SIG-M5 (cell line): Measurements from ENCODE around the gene CCDC201.
"Not testable (repeated sequence)": the region's sequence is repeated elsewhere in the genome, so short reads cannot be mapped to it uniquely, and the experiment has no call there.

Experiments used
- DNase-seq: peaks from one replicate; lab custom pipeline; 2025; lab: John Stamatoyannopoulos, UW

CCDC201 gene

DNA sequence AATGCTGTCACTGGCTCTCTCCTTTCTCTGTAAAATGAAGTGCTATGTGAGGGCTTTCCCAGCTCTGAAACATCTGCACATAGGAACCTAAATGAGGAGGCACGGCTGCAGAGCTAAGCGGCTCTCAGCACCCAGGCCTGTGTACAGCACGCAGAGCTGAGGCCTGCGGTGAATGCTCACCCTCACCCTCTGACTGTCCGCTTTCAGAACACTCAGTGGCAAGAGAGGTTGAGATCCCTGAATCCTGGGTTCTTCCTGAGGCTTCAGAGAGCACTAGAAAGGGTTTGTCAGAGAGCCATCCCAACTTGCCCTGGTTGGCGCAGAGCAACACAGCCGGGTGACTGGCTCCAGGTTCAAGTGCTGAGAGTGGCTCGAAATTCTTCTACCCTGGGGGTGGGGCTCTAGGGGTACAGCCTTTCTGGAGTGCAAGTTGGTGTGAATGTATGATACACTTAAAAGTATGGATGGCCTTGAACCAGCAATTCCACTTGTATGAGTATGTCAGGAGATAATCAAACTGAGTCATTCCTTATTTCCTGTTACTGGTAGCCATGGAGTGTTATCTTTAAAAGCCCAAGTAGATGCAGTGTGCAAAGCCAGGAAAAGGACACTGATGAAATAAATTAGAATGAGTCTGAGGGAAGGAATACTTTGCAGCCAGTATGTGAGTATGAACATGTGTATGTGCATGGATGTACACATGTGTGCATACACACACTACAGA, 1.7 kb upstream of the CCDC201 start:
- DNase-seq = no peak

DNA sequence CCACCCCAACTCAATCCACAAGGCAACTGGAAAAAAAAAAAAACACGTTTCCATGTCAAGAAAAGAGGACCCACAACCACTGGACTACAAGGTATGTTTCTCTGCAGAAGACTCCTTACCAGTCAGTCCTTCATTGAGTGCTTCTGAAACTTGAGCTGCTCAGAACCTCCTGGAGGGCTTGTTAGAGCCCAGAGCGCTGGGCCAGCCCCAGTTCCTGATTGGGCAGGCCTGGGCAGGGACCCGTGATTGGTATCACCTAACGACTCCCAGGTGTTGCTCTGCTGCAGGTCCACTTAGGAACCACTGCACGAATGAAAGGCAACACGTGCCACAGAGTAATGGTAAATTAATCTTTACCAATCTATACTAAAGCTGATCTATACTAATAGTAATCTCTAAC, 473 bp upstream of the CCDC201 start:
- DNase-seq = no peak

DNA sequence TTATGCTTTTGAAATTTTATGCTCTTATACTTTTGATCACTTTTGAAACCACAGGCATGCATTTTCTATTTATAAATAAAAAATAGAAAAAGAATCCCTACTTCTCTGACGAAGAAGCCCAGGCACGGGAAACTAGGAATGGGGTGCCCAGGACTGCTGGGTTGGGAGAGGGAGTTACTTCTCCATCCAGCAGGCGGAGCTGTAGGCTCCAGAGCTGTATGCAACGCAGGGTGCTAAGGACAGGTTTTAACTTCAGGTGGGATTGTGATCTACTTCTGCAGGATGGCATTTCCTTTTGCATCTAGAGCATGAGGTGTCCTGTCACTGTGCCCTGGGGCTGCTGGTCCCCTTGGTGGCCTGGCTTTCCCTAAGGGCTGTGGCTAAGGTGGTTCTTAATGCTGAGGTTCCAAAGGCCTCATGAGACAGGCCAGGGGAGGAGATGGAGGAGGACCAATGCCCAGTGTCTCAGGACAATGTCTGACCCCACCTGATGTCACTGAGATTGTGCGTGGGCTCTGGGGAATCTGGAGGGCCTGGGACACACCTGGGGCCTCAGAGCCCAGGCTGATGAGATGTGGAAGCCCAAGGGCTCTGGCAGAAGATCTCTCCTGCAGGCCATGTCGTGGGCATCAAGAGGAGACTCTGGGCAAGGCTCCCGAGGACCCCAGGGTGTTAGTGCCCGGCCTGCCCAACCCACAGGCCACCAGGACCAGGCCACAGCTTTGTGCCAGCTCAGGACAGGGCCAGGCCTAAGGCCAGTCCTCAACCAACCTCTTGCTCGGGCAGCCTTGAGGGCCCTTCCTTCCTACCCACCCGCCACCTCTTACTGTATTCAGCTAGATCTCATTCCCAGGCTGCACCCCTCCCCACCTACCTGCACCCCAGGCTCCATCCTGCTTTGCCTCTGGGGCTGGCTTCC, 507 bp downstream of the CCDC201 start:
- DNase-seq = no peak

DNA sequence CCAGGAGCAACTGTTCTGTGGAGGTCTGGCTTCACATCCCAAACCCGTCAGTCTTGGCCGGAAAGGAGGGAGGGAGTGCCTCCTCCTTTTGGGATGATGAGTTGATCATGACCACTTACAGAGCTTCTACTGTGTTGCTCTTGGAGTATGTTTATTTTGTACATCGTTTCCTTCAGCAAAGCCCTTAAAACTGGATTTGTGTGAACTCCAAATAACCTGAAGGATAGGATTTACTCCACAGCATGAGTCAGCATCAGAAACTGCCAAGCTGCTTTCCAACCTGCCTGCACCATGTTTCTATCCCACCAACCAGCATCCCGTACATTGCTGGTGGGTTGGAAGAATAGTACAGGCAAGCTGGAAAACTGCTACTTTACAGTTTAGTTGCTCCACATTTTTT, 3.5 kb downstream of the CCDC201 start:
- no peak for DNase-seq

DNA sequence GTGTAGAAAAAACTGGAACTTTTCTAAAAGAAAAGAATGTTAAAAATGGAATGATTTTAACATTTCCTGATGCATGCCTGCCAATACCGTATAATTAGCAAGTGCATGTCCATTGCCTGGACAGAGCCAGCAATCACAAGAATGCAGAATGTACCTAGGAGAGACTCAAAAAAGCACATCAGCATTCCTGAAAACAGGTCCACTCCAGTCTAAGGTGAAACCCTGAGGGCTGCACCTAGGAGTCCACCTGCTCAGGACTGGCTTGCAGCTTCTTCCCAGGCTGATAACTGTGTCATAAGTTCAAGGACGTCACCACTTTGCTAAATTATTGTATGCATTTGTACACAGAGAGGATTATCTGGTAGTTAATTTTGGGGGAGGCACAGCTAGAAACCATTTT, 5.4 kb downstream of the CCDC201 start:
- no peak for DNase-seq

DNA sequence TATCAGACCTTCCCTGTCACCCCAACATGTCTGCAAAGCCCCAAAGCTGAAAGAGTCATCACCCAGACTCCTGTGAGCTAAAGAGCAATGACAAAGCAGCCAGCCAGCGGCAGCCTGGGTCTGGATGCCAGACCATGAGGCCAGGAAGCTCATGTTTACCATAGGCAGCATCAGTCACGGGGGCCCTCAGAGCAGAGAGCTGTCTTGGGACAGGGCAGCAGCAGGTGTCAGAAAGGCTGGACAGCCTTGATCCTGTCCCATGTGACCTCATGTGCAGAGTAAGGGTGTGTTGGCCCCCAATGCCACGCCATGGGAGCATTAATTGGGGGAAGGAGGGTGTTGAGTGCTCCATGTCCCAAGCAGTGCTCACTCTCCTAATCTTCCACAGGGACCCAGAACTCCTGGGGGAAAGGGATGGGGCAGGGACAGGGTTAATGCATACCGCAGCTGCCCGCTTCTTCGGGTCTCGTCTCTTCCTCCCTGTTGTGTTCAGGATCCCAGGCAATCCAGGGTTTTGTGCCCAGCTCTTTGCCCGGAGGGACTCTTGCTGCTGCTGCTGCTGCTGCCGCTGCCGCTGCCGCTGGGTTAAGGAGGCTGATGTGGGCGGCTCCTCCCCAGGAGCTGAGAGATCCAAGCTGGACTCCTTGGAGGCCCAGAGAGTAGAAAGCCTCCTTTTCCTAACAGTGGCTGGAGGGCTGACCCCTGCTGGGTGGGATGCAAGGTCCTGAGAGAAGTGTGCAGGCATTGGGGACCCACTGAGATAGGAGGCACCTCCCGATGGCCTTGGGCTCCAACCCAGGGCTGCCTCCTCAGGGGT, 7.1 kb downstream of the CCDC201 start:
- DNase-seq = no peak

DNA sequence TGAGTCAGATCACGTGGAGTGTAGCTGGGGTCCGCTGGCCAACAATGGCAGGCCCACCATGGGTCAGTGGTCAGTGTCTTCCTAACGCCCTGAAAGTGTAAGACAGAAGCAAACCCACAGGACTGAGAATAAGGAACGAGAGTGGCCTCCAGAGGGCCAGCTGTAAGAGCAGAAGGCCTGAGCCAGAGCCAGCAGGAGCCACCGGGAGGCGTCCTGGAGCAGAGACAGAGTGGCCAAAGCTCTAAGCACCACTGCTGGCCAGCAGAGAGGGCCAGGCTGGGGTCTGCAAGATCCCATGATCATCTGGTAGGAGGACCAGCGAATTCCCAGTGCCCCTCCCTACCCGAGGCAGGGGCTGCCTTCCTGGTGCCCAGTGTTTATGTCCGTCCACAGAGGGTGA, 9.2 kb downstream of the CCDC201 start:
- no peak for DNase-seq

DNA sequence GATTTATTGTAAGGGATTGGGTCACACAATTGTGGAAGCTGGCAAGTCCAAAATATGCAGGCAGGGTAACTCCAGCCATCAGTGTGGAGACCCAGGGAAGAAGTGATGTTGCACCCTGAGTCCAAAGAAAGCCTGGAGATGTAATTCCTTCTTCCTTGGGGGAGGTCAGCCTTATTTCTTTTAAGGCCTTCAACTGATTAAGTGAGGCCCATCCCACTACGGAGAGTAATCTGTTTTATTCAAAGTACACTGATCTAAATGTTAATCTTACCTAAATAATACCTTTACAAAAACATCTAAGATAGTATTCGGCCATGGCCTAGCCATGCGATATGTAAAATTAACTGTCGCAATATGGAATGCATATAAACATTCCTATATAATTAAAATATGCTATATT, 16.0 kb downstream of the CCDC201 start:
- not testable (repeated sequence) for DNase-seq

DNA sequence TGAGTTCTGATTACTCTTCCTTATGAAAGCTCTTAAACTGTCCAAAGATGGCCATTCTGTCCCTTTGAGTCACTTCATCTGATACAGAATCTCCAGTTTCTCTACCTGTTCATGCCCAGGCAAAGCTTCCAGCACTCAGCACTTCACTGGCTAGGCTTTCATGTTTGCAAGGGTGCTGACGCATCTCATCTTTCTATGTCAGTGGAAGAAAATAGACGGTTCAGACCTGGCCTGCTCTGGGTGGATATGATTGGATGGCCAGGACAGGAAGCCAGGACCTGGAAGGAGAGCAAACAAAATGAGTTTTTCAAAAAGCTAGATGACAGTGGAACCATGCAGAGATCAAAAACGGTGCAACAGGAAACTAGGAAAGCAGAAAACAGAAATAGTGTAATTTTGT, 17.2 kb downstream of the CCDC201 start:
- DNase-seq = not testable (repeated sequence)

DNA sequence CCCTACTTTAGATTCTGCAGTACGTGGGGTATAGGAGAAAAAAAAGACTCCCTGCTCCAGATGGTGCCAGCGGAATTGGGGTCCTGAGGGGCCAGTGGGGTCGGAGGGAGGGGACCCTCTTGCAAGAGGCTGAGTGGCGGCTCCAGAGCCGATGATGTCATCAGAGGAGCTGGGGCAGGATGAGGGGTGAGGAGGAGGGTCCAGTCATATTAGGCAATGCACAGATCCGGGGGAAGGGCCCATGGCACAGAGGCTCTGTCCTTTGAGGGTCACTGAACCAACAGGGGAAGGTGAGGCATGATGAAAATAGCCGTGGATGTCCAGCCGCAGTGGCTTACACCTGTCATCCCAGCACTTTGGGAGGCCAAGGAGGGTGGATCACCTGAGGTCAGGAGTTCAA, 19.4 kb downstream of the CCDC201 start:
- DNase-seq = not testable (repeated sequence)

DNA sequence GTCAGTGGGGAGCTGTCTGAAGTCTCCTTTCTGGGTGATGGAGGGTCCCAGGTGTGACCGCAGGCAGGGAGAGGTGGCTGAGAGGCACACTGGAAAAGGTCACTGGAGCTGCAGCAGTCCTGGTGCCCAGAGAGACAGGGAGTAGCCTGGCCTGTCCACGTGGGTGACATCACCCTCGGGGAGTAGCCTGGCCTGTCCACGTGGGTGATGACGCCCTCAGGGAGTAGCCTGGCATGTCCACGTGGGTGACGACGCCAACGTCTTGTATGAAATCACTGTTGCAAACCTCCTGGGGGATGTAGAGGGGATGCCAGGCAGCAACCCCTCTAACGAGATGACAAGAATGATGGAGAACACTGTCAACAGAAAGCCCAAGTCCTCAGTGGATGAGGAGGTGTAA, 19.9 kb downstream of the CCDC201 start:
- not testable (repeated sequence) for DNase-seq

DNA sequence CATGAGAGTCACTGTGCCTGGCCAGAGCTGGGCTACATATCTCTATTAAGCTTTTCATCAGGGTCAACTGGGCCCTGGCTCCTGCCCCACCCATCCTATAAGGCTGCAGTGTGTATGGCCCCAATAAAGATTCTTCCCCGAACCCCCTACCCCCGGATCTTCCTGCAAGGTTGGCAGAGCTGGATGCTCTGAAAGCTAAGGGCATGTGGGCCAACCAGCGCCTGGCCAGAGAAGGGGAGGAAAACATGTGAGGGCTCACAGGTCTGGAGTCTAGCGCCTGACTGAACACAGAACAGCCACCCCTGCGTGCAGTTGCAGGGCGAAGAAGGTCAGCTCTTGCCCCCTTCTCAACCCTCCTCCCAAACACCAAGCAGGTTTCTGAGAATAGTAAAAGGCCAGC, 24.1 kb downstream of the CCDC201 start:
- not testable (repeated sequence) for DNase-seq

DNA sequence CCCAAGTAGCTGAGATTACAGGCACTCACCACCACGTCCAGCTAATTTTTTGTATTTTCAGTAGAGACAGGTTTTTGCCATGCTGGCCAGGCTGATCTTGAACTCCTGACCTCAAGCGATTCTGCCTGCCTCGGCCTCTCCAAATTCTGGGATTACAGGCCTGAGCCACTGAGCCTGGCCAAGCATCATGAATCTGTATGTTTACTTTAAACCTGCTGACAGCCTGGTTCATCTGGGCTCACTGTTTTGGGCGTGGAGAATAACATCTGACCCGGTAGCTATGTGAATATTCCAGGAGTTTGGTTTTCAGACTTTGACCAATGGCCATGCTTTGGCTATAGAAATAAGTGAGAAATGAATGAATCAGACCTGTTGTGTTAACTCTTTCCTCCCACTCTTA, 26.3 kb downstream of the CCDC201 start:
- DNase-seq = not testable (repeated sequence)

DNA sequence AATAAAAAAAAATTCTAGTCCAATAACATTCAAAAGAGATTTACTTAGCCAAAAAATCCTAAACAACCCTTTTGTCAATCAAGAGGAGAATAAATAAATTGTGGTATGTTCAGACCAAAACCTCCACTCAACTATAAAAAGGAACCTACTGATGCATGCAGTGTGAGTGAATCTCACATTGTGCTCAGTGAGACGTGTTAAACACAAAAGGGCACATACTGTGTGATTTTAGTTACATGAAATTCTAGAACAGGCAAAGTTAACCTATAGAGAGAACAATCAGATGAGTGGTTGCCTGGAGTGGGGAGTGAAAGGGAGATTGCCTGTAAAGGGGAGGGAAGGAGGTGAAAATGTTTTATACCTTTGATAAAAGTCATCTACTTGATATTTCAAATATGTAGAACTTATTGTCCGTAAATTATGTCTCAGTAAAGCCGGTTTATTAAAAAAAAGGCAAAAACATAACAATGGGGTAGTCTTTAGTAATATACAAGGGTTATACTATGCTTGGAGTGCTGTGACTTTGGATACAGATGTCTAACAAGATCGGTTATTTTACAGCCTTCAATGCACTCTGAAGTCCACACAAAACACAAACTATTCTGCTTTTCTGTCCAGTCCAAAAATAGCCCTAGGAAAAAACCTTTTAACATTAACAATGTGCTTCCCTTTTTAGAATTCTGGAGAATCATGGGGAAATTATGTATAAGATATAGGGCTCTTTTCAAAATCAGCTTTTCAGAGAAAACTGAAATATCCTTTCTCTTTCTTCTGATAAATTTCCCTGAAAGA, 30.8 kb downstream of the CCDC201 start:
- not testable (repeated sequence) for DNase-seq

DNA sequence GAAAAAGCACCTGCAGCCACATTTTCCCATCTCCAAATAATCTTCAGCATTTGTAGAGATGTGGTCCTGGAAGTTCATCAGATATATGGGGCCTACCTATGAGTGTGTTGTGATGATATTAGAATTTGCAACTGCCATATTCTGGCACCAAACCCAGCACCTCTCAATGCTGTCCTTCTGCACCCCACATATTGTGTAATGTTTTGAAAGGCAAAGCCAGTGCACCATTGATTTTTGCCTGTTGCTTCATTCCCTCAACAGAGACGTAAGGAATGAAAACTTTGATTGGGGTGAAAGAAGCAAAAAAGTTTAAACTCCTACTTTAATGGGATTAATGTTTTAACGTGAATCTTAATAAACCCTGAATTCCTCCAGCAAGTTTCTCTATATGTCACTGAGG, 34.0 kb downstream of the CCDC201 start:
- not testable (repeated sequence) for DNase-seq

DNA sequence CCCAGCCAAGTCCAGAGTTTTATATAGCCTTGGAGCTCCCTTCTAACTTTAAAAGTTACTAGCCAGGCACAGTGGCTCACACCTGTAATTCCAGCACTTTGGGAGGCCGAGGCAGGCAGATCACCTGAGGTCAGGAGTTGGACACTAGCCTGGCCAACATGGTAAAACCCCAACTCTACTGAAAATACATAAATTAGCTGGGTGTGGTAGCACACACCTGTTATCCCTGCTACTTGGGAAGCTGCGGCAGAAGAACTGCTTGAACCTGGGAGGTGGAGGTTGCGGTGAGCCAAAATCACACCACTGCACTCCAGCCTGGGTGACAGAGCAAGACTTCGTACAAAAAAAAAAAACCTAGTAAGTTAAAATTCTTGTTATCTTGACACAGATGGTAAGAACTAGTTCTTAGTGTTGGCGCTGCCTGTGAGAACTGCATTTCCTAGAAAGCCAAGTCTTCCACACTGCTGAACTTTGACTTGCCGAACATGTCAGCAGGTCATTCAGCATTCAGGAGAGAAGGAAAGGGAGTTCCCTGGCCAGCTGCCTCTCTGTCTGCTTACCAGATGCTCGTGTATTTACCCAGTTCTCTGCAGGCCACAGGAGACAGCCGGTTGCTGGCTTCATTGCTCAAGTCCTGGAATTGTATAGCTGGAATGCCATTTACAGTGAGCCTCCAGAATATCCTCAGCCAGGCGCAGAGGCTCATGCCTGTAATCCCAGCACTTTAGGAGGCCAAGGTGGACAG, 40.3 kb downstream of the CCDC201 start:
- DNase-seq = not testable (repeated sequence)

DNA sequence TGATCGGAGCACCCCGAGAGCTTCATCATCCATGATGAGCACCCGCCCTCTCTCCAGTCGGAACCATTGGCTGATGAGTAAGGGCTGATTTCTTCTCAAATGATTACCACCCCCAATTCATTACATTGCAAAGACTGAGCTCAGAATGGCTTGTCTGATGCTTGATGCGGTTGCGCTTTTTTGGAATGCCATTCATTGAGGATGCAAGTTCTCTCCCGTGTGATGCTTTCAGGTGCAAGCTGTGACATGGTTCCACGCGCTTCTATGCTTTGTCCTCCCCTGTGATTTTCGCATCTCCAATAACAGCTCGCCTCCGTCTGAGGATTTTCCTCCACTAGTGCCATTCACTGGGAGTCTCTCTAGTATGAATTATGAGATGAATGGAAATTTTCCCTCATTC, 43.0 kb downstream of the CCDC201 start:
- not testable (repeated sequence) for DNase-seq

DNA sequence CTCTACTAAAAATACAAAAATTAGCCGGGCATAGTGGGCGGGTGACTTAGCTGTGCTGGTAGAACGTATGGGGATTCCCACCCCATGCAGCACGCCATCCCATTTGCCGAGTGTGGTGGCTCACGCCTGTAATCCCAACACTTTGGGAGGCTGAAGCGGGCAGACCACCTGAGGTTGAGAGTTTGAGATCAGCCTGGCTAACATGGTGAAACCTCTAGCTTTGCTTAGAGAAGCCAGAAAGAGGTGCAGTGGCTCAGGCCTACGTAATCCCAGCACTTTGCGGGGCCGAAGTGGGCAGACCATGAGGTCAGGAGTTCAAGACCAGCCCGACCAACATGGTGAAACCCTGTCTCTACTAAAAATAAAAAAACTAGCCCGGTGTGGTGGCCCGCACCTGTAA, 45.2 kb downstream of the CCDC201 start:
- not testable (repeated sequence) for DNase-seq

DNA sequence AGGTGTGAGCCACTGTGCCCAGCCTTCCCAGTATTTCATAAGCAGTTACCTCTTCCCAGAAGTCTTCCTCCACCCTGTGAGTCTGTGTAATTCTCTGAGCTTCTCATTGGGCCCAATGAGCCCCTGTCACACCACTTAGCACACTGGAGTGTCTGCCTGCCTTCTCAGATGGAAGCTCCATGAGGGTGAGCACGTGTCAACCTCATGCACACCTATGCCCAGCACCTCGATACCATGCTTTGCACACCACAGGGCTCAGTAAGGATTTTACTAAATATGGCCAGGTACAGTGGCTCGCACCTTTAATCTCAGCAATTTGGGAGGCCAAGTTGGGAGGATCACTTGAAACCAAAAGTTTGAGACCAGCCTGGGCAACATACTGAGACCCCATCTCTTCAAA, 46.3 kb downstream of the CCDC201 start:
- not testable (repeated sequence) for DNase-seq

DNA sequence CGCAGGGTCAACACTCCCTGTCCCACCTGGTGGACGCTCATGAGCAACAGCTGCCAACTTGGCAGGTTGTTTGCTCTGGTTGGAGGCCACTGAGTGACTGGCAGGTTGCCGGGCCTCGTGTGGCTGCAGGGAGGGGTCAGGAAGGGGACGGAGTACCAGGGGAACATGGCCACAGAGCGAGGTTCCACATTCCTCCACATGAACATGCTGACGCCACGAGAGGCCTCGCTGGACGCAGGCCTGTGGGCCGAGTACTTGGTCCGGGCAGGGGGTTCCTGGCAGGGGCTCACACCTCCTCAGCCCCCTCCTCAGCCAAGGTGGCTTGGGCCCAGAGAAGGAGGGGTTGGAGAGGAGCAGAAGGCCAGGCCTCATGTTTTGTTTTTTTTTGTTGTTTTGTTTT, 54.1 kb downstream of the CCDC201 start:
- not testable (repeated sequence) for DNase-seq

DNA sequence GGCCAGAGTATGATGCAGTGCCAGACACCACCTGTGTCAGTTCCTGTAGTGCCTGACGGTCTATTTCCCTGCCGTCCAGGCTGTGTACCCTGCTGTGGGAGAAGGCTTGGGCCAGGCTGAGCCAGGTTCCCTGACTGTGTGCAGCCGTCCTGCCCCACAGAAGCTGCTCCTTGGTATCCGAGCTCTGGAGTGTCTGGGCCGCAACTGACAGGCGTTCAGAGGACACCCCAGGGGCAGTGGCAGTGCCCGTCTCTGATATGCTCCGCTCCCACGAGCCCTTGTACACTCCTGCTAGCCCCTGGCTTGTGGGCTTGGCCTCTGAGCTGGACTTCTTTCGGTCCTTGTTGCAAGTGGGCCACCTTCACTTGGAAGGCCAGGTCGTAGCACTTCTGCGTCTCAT, 55.0 kb downstream of the CCDC201 start:
- not testable (repeated sequence) for DNase-seq
